ENCODE data around the gene MSRB1.

MSRB1 gene

GRCh38 chr16:1911467-1912214 lies 31.4 kb downstream of the MSRB1 start:
- TF ChIP-seq, protein P1, sequence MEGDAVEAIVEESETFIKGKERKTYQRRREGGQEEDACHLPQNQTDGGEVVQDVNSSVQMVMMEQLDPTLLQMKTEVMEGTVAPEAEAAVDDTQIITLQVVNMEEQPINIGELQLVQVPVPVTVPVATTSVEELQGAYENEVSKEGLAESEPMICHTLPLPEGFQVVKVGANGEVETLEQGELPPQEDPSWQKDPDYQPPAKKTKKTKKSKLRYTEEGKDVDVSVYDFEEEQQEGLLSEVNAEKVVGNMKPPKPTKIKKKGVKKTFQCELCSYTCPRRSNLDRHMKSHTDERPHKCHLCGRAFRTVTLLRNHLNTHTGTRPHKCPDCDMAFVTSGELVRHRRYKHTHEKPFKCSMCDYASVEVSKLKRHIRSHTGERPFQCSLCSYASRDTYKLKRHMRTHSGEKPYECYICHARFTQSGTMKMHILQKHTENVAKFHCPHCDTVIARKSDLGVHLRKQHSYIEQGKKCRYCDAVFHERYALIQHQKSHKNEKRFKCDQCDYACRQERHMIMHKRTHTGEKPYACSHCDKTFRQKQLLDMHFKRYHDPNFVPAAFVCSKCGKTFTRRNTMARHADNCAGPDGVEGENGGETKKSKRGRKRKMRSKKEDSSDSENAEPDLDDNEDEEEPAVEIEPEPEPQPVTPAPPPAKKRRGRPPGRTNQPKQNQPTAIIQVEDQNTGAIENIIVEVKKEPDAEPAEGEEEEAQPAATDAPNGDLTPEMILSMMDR (IDR thresholded peaks at IDR 0.05; ENCODE audit: low read depth, low read length) = no peak
- peaks cover 8% of the 10 kb centered on the region for H3K27me3 ChIP-seq
- H3K4me1 ChIP-seq = peaks cover 5% of the 10 kb centered on the region; the same call in 1 of the 2 replicates
- H3K36me3 ChIP-seq = no peaks in the 10 kb centered on the region
- DNase-seq = peak; percentile 9
- H3K9me3 ChIP-seq = no peaks in the 10 kb centered on the region
- no peak overlapping the region for H3K4me3 ChIP-seq (ENCODE audit: low read depth, low read length)

GRCh38 chr16:1909561-1910231 lies 33.3 kb downstream of the MSRB1 start:
- Histone ChIP-seq H3K4me1 (peaks cover 5% of the 10 kb centered on the region; the same call in 1 of the 2 replicates), H3K36me3 (no peaks in the 10 kb centered on the region), H3K27me3 (no peaks in the 10 kb centered on the region), H3K9me3 (no peaks in the 10 kb centered on the region), H3K4me3 (ENCODE audit: low read depth, low read length) (no peak overlapping the region)
- TF ChIP-seq, protein P1 (IDR thresholded peaks at IDR 0.05; ENCODE audit: low read depth, low read length) = no peak
- peak; percentile 46 for DNase-seq

- Histone ChIP-seq H3K4me1 (peaks cover 5% of the 10 kb centered on the region; the same call in 1 of the 2 replicates), H3K4me3 (ENCODE audit: low read depth, low read length) (no peak overlapping the region), H3K27me3 (no peaks in the 10 kb centered on the region), H3K36me3 (no peaks in the 10 kb centered on the region), H3K9me3 (no peaks in the 10 kb centered on the region)
- no peak for DNase-seq
- TF ChIP-seq, protein P1 (IDR thresholded peaks at IDR 0.05; ENCODE audit: low read depth, low read length) = no peak
Measured at GRCh38 chr16:1908983-1909382, 34.0 kb downstream of the MSRB1 start.

- DNase-seq = peak; percentile 9
- no peaks in the 10 kb centered on the region for H3K27me3 ChIP-seq
- no peaks in the 10 kb centered on the region for H3K36me3 ChIP-seq
- H3K9me3 ChIP-seq = no peaks in the 10 kb centered on the region
- no peak overlapping the region for H3K4me3 ChIP-seq (ENCODE audit: low read depth, low read length)
- peaks cover 5% of the 10 kb centered on the region; the same call in 1 of the 2 replicates for H3K4me1 ChIP-seq
- TF ChIP-seq, protein P1 (IDR thresholded peaks at IDR 0.05; ENCODE audit: low read depth, low read length) = no peak
Measured at GRCh38 chr16:1908184-1908583, 34.8 kb downstream of the MSRB1 start.

GRCh38 chr16:1907226-1907860 lies 35.7 kb downstream of the MSRB1 start:
- Histone ChIP-seq H3K4me3 (ENCODE audit: low read depth, low read length) (no peak overlapping the region), H3K36me3 (no peaks in the 10 kb centered on the region), H3K9me3 (no peaks in the 10 kb centered on the region), H3K27me3 (no peaks in the 10 kb centered on the region), H3K4me1 (peaks cover 5% of the 10 kb centered on the region; the same call in 1 of the 2 replicates)
- TF ChIP-seq, protein P1 (IDR thresholded peaks at IDR 0.05; ENCODE audit: low read depth, low read length) = no peak
- DNase-seq = peak; percentile 9
